HG02885 (cell line): ENCODE results near the gene MAGEA10.
"Not testable (repeated sequence)": the region's sequence is repeated elsewhere in the genome, so short reads cannot be mapped to it uniquely, and the experiment has no call there.

Experiments
- ATAC-seq: cut with Tn5 transposase; IDR thresholded peaks from one replicate; pipeline ENCODE4 v1.9.1; 2021; ENCODE audit warnings: mild to moderate bottlenecking; ENCODE audit not compliant: unreplicated experiment, poor library complexity

The MAGEA10 gene

GRCh38 chrX:152138388-152138784, at the start of gene MAGEA10:
MAGEA10 (minus strand) TSS chrX:152138577; CDS start chrX:152135620, 2,957 bp downstream.
- no peak for ATAC-seq

DNA sequence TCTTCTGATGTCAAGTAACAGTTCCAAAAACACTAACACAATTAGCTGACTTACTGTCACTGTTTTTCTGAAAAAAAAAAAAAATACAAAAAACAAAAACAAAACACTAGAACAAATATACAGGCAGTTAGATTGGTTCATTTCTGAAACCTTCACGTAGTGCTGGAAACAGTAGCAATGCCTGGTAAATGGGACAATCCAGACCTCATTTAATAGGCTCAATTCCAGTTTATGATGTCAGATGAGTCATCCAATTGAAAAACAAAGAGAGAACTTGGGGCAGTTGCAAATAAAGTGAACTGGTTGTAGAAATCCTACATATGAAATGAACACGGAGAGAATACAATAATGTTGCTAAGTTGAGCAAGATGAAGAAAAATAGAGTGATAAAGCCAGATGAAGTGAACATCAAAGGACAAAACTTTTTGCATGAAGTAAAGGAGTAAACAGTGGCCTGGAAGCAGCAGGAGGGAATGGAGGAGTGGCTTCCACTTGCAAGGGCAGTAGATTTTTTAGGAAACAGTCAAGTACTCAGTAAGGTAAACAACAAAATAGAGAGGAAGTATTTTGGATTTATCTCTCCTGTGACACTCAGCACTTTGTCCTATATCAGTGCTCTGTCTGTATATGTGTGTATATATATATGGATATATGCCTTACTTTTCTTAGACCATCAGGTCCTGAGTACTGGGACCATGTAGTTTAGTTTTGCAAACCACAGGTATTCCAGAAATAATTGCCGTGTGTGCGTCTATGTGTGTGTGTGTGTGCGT, 39.3 kb upstream of the MAGEA10 start:
- ATAC-seq: no peak

DNA sequence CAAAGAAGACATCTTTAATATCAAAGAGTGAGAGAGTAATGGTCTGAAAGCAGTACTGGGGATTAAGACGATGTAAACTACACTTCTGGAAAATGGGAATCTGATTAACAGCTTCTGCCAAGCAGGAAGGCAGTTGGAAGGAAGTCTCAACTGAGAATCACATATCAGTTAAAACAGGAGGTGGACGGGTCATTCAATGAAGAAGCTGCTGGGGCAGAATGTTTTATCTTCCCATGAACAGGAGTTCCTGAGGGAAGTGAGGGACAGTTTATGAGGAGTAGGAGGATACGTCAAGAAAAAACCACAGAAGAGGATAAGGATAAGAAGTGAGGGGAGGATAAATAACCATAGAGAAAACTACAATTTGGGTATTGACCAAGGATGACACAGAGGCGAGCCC, 38.7 kb upstream of the MAGEA10 start:
- no peak for ATAC-seq

DNA sequence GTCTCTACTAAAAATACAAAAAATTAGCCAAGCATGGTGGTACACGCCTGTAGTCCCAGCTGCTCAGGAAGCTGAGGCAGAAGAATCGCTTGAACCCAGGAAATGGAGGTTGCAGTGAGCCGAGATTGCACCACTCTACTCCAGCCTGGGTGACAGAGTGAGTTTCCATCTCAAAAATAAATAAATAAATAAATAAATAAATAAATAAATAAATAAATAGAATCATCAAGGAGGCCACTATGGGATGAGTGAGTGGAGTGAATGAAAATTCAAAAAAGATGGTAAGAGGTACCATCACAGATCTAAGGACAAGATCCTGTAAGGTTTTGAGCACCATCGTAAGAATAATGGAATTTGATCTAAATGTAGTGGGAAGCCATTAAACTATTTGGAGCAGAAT, 37.5 kb upstream of the MAGEA10 start:
- ATAC-seq: not testable (repeated sequence)

GRCh38 chrX:152173923-152174322, 35.5 kb upstream of the MAGEA10 start:
- not testable (repeated sequence) for ATAC-seq

DNA sequence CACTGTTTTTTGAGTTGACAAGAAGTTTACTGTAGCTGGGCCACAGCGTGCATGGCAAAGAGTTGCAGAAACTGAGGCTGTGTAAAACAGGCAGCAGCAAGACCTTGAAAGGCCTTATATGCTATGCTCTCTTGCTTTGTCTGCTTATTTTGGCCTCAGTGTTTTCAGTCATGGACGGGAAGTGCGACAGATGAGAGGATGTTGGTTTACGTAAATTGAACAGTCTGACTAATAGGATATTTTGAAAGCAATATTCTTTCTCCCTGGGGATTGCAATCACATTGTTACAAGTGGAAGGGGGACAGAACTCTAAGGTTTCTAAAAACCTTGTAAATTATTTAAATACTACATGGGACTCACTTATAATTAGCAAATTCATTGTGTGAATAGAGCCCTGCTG, 32.2 kb upstream of the MAGEA10 start:
- ATAC-seq: no peak

DNA sequence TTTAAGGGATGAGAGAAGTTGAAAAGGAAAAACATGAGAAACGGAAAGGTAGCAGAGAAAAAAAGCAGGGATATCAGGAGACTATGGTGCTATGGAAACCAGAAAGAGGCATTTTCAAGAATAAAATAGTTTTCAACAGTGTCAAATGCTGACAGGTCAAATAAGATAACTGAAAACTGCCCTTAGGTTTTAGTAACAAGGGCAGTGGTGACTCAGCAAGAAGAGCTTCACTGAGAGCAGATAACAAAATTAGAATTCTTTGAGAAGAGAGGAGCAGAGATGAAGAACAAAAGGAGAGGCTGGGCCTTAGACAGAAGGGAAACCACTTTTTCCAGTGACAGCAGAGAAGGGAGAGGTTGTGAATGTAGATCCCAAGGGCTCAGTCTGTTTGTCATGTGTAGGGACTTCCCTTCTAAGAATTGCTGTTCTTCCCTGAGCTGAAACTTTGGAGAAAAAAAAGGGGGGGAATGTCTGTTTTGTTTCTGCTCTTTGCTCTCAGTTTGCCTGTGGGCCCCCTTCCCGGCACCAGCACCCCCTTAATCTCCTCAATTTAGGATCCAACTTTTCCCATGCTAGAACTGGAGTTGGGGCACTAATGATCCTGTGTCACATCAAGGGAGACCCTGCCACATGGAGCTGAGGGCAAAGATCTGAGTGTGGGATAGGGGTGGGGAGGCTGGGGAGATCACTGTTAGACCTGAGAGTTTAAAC, 26.8 kb upstream of the MAGEA10 start:
- no peak for ATAC-seq

GRCh38 chrX:152157042-152157441, 18.7 kb upstream of the MAGEA10 start:
- ATAC-seq: no peak

DNA sequence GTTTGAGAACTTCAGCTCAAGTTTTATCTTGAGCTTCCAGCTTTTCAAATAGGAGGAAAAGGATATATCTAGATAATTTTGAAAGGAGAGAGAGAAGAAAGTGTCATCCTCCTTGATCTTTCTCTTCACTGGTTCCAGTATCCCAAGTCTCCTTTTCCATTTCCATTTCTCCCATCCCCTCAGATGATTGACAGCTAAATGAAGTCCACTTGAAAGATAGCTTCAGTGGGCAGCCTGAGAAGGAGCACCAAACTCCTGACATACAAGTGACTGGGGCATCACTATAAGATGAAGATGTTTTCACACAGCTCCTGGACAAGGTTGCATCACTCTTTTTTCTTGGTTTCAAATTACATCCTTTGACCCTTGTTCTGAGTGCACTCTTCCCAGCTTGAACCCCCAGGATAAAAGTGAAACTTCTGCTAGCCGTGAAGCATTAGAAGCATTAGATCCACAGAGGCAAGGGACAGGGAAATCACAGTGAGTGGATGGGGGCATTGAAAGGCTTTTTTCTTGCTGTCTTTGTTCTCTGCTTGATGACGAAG, 17.5 kb upstream of the MAGEA10 start:
- ATAC-seq: no peak

- ATAC-seq: no peak
Observed at GRCh38 chrX:152154050-152154449, 15.7 kb upstream of the MAGEA10 start.

DNA sequence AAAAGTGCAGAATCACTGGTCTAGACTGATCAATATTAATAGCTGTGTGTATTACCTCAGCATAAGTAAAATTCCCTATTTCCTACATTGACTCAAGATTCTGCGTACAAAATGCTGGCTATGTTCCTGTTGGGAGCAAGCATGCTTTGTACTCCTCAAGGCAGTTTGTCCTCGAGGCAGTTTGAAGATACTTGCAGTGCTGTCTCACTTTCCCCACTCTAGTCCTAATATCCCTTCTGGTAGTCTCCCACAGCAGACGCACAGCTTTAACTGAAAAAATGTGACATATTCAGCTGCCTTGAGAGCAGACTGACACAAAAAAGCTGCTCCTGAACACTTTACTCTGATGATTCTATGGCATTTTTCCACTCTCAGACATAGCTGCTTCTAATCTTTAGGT, 12.9 kb upstream of the MAGEA10 start:
- ATAC-seq: no peak

GRCh38 chrX:152149648-152150047, 11.3 kb upstream of the MAGEA10 start:
- no peak for ATAC-seq

- ATAC-seq: no peak
Observed at GRCh38 chrX:152139589-152139988, 1.2 kb upstream of the MAGEA10 start.

- ATAC-seq: no peak
Observed at GRCh38 chrX:152137771-152138387, 498 bp downstream of the MAGEA10 start.

DNA sequence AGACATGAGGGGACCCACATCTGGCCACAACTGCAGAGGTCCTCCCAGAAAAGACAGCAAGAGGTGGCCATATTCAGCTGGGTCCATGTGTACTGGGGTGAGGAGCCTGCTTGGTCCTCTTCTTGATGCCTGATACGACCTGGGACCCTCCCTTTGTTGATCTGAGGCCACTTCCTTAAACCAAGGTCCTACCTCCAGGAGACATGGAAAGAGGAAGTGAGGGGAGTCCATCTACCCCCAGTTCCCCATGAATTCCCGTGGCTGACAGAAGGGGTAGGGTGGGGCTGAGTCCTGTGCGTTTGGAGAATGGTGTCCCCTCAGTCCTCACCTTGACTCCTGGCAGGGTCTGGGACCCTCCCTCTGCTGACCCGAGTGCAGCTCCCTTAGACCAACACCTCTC, 2.1 kb downstream of the MAGEA10 start:
- no peak for ATAC-seq

DNA sequence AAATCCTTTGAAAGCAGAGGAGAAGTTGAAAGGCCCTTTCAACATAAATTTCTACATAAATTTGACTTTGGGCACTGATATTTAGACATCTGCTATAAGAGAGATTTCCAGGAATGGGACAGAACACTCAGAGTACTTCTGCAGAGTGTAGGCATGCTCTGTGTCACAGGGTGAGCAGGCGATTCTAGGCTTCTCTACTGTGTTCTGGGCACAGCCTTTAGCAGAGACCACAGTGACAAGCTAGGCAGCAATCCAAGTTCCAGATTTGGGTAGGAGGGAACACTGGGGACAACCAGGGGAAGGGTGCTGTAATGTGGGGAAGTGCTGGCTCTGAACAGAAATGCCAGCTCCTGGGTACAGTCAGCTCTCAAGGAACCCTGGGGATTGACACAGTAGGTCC, 6.9 kb downstream of the MAGEA10 start:
- no peak for ATAC-seq

DNA sequence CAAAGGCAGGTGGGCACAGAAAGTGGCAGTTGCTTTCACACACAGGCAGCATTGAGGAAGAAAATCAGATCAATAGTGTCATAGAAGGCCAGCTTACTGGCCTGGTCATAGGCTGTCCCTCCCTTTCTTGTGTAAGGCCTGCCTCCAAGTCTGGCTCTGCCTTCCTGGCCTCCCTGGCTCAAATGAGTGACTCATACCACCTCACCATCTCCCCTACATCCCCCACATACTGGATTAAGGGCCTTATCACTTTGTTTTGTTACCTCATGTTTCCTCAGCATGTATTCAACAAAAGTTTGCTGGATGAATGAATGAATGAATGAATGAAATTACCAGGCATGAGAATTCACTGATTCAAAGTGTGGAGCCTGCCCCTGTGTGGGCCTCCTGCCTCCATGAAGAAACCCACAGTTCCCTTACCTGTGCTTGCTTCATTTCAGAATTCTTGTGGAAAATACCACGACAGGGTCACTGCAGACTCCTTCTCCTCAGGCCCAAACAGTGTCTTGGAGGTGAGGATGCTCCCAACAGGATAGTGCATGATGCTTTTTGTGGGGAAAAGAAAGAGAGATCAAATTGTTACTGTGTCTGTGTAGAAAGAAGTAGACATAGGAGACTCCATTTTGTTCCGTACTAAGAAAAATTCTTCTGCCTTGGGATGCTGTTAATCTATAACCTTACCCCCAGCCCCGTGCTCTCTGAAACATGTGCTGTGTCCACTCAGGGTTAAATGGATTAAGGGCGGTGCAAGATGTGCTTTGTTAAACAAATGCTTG, 9.1 kb downstream of the MAGEA10 start:
- ATAC-seq: not testable (repeated sequence)

DNA sequence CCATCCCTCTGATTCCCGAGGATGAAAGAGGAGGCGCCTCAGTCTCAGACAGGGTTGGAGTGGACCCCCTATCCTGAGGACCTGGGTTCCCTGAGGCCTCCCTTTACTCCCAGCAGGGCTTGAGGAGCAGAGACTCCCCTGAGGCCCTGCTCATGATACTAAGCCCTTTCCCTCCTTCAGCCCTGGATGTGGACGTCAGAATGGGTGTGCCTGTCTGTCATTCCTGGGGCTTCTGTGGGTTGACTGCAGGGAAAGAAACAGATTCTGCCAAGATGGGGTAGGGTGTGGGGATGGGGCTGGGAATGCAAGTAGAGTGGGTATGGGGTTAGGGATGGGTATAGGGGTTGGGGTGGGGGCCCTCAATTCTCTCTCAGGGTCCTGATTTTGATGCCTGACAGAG, 21.1 kb downstream of the MAGEA10 start:
- ATAC-seq: no peak

GRCh38 chrX:152108527-152108926, 29.9 kb downstream of the MAGEA10 start:
- no peak for ATAC-seq

DNA sequence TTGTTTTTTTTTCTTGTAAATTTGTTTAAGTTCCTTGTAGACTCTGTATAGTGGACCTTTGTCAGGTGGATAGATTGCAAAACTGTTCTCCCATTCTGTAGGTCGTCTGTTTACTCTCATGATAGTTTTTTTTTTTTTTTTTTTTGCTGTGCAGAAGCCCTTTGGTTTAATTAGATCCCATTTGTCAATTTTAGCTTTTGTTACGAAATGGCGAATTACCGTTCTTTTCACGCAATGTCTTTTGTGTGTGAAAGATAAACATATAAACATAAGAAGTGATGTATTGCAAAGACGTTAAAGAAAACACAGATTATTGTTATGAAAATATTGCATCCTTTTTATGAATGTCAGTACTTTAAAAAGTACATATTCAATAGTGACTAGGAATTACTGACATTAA, 34.5 kb downstream of the MAGEA10 start:
- ATAC-seq: no peak
